ENCODE results near the gene MORN2. TPM values are rescaled to one million over a fixed set of nuclear protein-coding genes. Genes with fewer than 3 reads are reported as not detected.

MORN2 gene
- total RNA-seq, 4 donors from 2014 or later, result 6.1 to 17.2 (median 10.3) TPM

- WGBS, 2 donors, result 59 to 63% methylated on average over 1 of the region's 1 CpG
- H3K27ac ChIP-seq, result no peak overlapping the region
These were observed 31.5 kb downstream of the MORN2 start for GRCh38 chr2:38907242-38907641.

GRCh38 chr2:38907743-38908562, 32.2 kb downstream of the MORN2 start:
- no peaks in the 10 kb centered on the region for H3K4me1 ChIP-seq
- no peaks in the 10 kb centered on the region for H3K27me3 ChIP-seq
- no peak for DNase-seq (ENCODE audit: low spot score in 2 of 2)
- H3K36me3 ChIP-seq, result no peaks in the 10 kb centered on the region
- 77 to 84% methylated on average over 2 of the region's 2 CpGs for WGBS, 2 donors
- H3K4me3 ChIP-seq, result no peak overlapping the region
- no peak for TF ChIP-seq POLR2A (IDR thresholded peaks at IDR 0.05)
- TF ChIP-seq EP300 (IDR thresholded peaks at IDR 0.05), result no peak
- TF ChIP-seq CTCF (IDR thresholded peaks at IDR 0.05), result no peak
- H3K9me3 ChIP-seq, result no peaks in the 10 kb centered on the region
- H3K27ac ChIP-seq, result no peak overlapping the region

More at GRCh38 chr2:38907242-38907641, 31.5 kb downstream of the MORN2 start:
- no peaks in the 10 kb centered on the region for H3K9me3 ChIP-seq
- H3K36me3 ChIP-seq, result no peaks in the 10 kb centered on the region
- no peak for DNase-seq (ENCODE audit: low spot score in 2 of 2)
- no peaks in the 10 kb centered on the region for H3K27me3 ChIP-seq
- TF ChIP-seq CTCF (IDR thresholded peaks at IDR 0.05) (no peak), POLR2A (IDR thresholded peaks at IDR 0.05) (no peak), EP300 (IDR thresholded peaks at IDR 0.05) (no peak)
- no peaks in the 10 kb centered on the region for H3K4me1 ChIP-seq
- no peak overlapping the region for H3K4me3 ChIP-seq

GRCh38 chr2:38909872-38910271, 34.1 kb downstream of the MORN2 start:
- Histone ChIP-seq H3K27ac (no peak overlapping the region), H3K27me3 (no peaks in the 10 kb centered on the region), H3K9me3 (no peaks in the 10 kb centered on the region), H3K36me3 (no peaks in the 10 kb centered on the region), H3K4me1 (no peaks in the 10 kb centered on the region), H3K4me3 (no peak overlapping the region)
- no peak for DNase-seq (ENCODE audit: low spot score in 2 of 2)
- WGBS, 2 donors, result 97 to 98% methylated on average over 1 of the region's 1 CpG
- TF ChIP-seq EP300 (IDR thresholded peaks at IDR 0.05), result no peak
- TF ChIP-seq CTCF (IDR thresholded peaks at IDR 0.05), result no peak
- no peak for TF ChIP-seq POLR2A (IDR thresholded peaks at IDR 0.05)

GRCh38 chr2:38911191-38911590, 35.4 kb downstream of the MORN2 start:
- Histone ChIP-seq H3K27ac (no peak overlapping the region), H3K27me3 (no peaks in the 10 kb centered on the region), H3K36me3 (no peaks in the 10 kb centered on the region), H3K4me3 (no peak overlapping the region), H3K9me3 (no peaks in the 10 kb centered on the region), H3K4me1 (no peaks in the 10 kb centered on the region)
- no peak for TF ChIP-seq EP300 (IDR thresholded peaks at IDR 0.05)
- no peak for TF ChIP-seq CTCF (IDR thresholded peaks at IDR 0.05)
- TF ChIP-seq POLR2A (IDR thresholded peaks at IDR 0.05), result no peak
- WGBS, 2 donors, result 69 to 75% methylated on average over 1 of the region's 1 CpG
- DNase-seq (ENCODE audit: low spot score in 2 of 2), result no peak

- Histone ChIP-seq H3K36me3 (no peaks in the 10 kb centered on the region), H3K27ac (no peak overlapping the region), H3K9me3 (no peaks in the 10 kb centered on the region), H3K4me3 (no peak overlapping the region), H3K27me3 (no peaks in the 10 kb centered on the region), H3K4me1 (no peaks in the 10 kb centered on the region)
- 57 to 92% methylated on average over 1 of the region's 1 CpG for WGBS, 2 donors
- TF ChIP-seq POLR2A (IDR thresholded peaks at IDR 0.05), result no peak
- no peak for TF ChIP-seq EP300 (IDR thresholded peaks at IDR 0.05)
- DNase-seq (ENCODE audit: low spot score in 2 of 2), result no peak
These were observed 36.8 kb downstream of the MORN2 start for GRCh38 chr2:38912619-38913018.
